Activated T-cell treated with anti-CD3 and anti-CD28 coated beads, Interleukin-2, amount 50 U/mL, for 72 hours (primary cell): ENCODE measurements around the gene DSP. TPM values are rescaled to one million over a fixed set of nuclear protein-coding genes. Genes with fewer than 3 reads are reported as not detected.

Source experiments
- ATAC-seq, 2 donors: fragments of 150-1000 bp; cut with Tn5 transposase; replicated peaks in 1 of 2; 2 replicates each; pipeline ENCODE4 v1.10.0; 2021; ENCODE audit warnings: moderate library complexity in 2 of 2, mild to moderate bottlenecking in 1 of 2
- DNase-seq, 2 donors: peaks; one replicate each; pipeline ENCODE4 v3.0.0; 2021 to 2022; ENCODE audit warnings: mixed read lengths in 1 of 2
- H3K27ac Mint-ChIP-seq: one replicate; pipeline ENCODE4 v1.8.0; 2022; ENCODE audit warnings: mild to moderate bottlenecking, moderate library complexity, mixed read lengths
- H3K27me3 Mint-ChIP-seq: one replicate; pipeline ENCODE4 v1.8.0; 2022; ENCODE audit warnings: low read depth, mixed read lengths
- H3K36me3 Mint-ChIP-seq, 2 donors: one replicate each; pipeline ENCODE4 v1.8.0; 2022; ENCODE audit warnings: mixed read lengths in 2 of 2, mild to moderate bottlenecking in 1 of 2; ENCODE audit not compliant: insufficient read depth in 2 of 2
- H3K4me1 Mint-ChIP-seq: one replicate; pipeline ENCODE4 v1.8.0; 2022; ENCODE audit warnings: low read depth, mixed read lengths
- H3K4me3 Mint-ChIP-seq, 2 donors: one replicate each; pipeline ENCODE4 v1.8.0; 2022; ENCODE audit warnings: mild to moderate bottlenecking in 2 of 2, mixed read lengths in 2 of 2, moderate library complexity in 2 of 2
- H3K9me3 Mint-ChIP-seq, 2 donors: one replicate each; pipeline ENCODE4 v1.8.0; 2022; ENCODE audit warnings: mixed read lengths in 2 of 2
- total RNA-seq, 2 donors: library from RNA; stranded (reverse); gene quantifications; one replicate each; pipeline ENCODE4 v1.2.3, GENCODE V29; 2022

The DSP gene
- total RNA-seq, 2 donors from 2014 or later = 0.32 to 0.48 TPM

DNA sequence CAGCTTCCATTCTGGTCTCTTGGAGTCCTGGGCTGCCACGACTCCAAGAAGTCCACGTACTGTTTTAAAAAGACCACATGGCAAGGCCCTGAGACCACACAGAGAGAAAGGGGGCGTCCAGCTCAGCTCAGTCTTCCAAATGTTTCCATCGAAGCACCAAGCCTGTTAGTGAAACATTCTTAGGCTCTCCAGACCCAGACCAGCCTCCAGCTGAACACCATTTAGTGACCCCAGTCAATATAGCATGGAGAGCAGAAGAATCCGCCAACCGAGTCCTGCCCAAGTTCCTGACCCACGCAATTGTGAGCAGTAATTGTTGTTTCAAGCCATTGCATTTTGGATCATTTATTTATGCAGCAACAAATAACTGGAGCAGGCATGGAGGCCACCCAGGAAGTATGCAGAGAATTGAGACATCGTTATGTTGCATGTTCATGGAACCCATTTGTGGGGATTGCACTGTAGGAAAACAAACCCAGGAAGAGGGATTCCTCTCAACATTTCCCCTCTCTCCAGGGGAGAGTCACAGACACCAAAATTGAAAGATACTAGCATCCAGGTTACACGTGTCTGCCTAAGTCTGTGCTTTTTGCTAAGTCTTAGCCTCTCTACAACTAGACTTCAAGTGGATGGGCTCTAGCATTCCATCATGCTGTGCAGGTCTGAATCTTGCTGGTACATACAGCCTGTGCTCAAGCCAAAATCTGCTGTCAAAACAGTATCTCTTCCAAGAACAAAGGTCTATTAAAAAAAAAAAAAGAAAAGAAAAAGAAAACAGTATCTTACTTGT lies 91.2 kb downstream of the DSP start:
- DNase-seq = no peak
- peaks cover 7% of the 10 kb centered on the region for H3K27me3 Mint-ChIP-seq
- no peak for ATAC-seq
- no peak overlapping the region for H3K4me3 Mint-ChIP-seq
- no peaks in the 10 kb centered on the region for H3K9me3 Mint-ChIP-seq
- no peaks in the 10 kb centered on the region for H3K4me1 Mint-ChIP-seq
- H3K36me3 Mint-ChIP-seq = no peaks in the 10 kb centered on the region
- no peak overlapping the region for H3K27ac Mint-ChIP-seq

DNA sequence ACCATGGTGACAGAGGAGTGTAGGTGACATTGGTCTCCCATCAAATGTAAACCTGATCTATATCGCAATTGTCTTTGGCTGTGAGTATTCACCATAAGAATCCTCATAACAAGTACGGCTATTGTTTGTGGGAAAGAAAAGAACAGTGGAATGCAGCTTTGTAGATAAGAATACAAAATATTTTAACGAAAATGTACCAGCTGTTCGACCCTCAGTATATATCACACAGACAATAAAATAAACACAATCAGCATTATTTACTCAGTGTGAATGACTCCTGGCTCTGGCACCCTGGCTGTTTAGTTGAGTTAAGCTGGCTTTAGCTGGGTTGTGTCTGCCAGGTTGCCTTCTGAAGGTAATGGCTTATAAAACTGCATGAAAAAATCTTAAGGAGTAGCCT lies 91.9 kb downstream of the DSP start:
- H3K27me3 Mint-ChIP-seq = peaks cover 7% of the 10 kb centered on the region
- H3K4me1 Mint-ChIP-seq = no peaks in the 10 kb centered on the region
- DNase-seq (no peak), ATAC-seq (no peak)
- H3K4me3 Mint-ChIP-seq = no peak overlapping the region
- no peaks in the 10 kb centered on the region for H3K36me3 Mint-ChIP-seq
- H3K9me3 Mint-ChIP-seq = no peaks in the 10 kb centered on the region
- no peak overlapping the region for H3K27ac Mint-ChIP-seq

DNA sequence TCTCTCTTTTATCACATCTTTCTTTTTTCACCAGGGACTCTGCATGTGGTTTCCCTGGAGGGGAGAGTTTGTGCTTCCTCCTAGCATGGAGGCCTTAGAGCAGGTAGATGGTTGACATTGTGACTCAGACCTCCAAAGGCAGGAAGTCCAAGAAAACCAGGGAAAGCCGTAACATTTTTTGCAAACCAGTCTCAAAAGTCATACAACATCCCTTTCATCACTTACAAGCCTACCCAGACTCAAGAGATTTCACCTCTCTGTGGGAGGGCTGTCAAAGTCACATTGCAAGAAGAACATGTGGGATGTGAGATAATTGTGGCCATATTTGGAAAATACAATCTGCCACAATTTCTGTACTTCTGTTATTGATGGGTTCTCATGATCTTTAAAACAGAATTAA lies 94.7 kb downstream of the DSP start:
- DNase-seq (no peak), ATAC-seq (no peak)
- Mint-ChIP-seq H3K4me1 (no peaks in the 10 kb centered on the region), H3K36me3 (no peaks in the 10 kb centered on the region), H3K27ac (no peak overlapping the region), H3K9me3 (no peaks in the 10 kb centered on the region), H3K27me3 (peaks cover 7% of the 10 kb centered on the region), H3K4me3 (no peak overlapping the region)

Other genes with a start within 250 kb of the DSP start
- gene SSR1, start 228.5 kb upstream of the DSP start, total RNA-seq = 100 to 1,000 TPM; 127 to 154 TPM
- gene CAGE1, start 151.9 kb upstream of the DSP start, total RNA-seq = under 1 TPM; 0.25 to 0.31 TPM
- gene RIOK1, start 151.9 kb upstream of the DSP start, total RNA-seq = 10 to 100 TPM; 41.9 to 43.6 TPM
- gene SNRNP48, start 48.5 kb downstream of the DSP start, total RNA-seq = 10 to 100 TPM; 23.8 to 26.9 TPM
- gene BMP6, start 184.4 kb downstream of the DSP start, total RNA-seq = 1 to 10 TPM in 1 of 2 donors, under 1 TPM in 1; 0.65 to 2.2 TPM